WTC11 (cell line): ENCODE data around the gene SCNN1B. TPM values are rescaled to one million over a fixed set of nuclear protein-coding genes. Genes with fewer than 3 reads are reported as not detected.
A peak's percentile ranks its signal among the peaks of the same experiment; 100 is the strongest.
"Not testable (repeated sequence)": the region's sequence is repeated elsewhere in the genome, so short reads cannot be mapped to it uniquely, and the experiment has no call there.

Experiments used
- ATAC-seq: fragments of 200-7000 bp; cut with Tn5 transposase; 2 replicates; pipeline ENCODE4 v1.10.0; 2021; ENCODE audit warnings: mild to moderate bottlenecking, moderate library complexity
- CTCF ChIA-PET: fragments of 300-600 bp; sonication (Branson Sonifier 250); formaldehyde crosslinking; loops from one replicate; lab custom pipeline; 2021; ENCODE audit warnings: antibody characterized with exemption; lab: Charles Lee
- POLR2A ChIA-PET: fragments of 350-600 bp; sonication (Branson Sonifier 250); formaldehyde crosslinking; loops from one replicate; lab custom pipeline; 2021; ENCODE audit warnings: antibody characterized with exemption; lab: Charles Lee
- DNase-seq: peaks from one replicate; pipeline ENCODE4 v3.0.0; 2021; ENCODE audit warnings: low spot score
- H3K27ac Mint-ChIP-seq: 2 replicates; pipeline ENCODE4 v1.8.0; 2021; ENCODE audit warnings: mixed read lengths
- H3K27me3 Mint-ChIP-seq: 2 replicates; pipeline ENCODE4 v1.8.0; 2021; ENCODE audit warnings: low read depth, mild to moderate bottlenecking, moderate library complexity, mixed read lengths
- H3K36me3 Mint-ChIP-seq: 2 replicates; pipeline ENCODE4 v1.8.0; 2021; ENCODE audit warnings: mixed read lengths
- H3K4me1 Mint-ChIP-seq: 2 replicates; pipeline ENCODE4 v1.8.0; 2022; ENCODE audit warnings: mixed read lengths
- H3K4me3 Mint-ChIP-seq: 2 replicates; pipeline ENCODE4 v1.8.0; 2021; ENCODE audit warnings: mild to moderate bottlenecking, moderate library complexity, mixed read lengths
- H3K9me3 Mint-ChIP-seq: 2 replicates; pipeline ENCODE4 v1.8.0; 2021; ENCODE audit warnings: mixed read lengths
- CREM ChIP-seq: sonication (generic); formaldehyde crosslinking; IDR thresholded peaks from 2 replicates; pipeline ENCODE4 v1.8.1; 2022; ENCODE audit warnings: mild to moderate bottlenecking, missing genetic modification reagents, moderate library complexity
- E2F1 ChIP-seq: sonication (generic); formaldehyde crosslinking; IDR thresholded peaks from 2 replicates; pipeline ENCODE4 v1.8.0; 2022; ENCODE audit warnings: mild to moderate bottlenecking, missing genetic modification reagents
- EMX1 ChIP-seq: fragments of 250-450 bp; sonication (Bioruptor Pico); IDR thresholded peaks from 2 replicates; pipeline ENCODE4 v1.8.0; 2021; ENCODE audit warnings: mild to moderate bottlenecking
- FOXJ3 ChIP-seq: sonication (generic); formaldehyde crosslinking; IDR thresholded peaks from 2 replicates; pipeline ENCODE4 v1.9.0; 2021; ENCODE audit warnings: missing genetic modification reagents, mild to moderate bottlenecking, borderline replicate concordance
- FOXK1 ChIP-seq: sonication (generic); formaldehyde crosslinking; IDR thresholded peaks from 2 replicates; pipeline ENCODE4 v1.8.0; 2022; ENCODE audit warnings: mild to moderate bottlenecking, moderate library complexity, missing genetic modification reagents
- FOXP1 ChIP-seq: sonication (generic); formaldehyde crosslinking; IDR thresholded peaks from 2 replicates; pipeline ENCODE4 v1.8.0; 2022; ENCODE audit warnings: missing genetic modification reagents, mild to moderate bottlenecking, moderate library complexity, borderline replicate concordance
- FOXP4 ChIP-seq: sonication (generic); formaldehyde crosslinking; IDR thresholded peaks from 2 replicates; pipeline ENCODE4 v1.8.0; 2022; ENCODE audit warnings: mild to moderate bottlenecking, missing genetic modification reagents
- HMGXB4 ChIP-seq: sonication (generic); formaldehyde crosslinking; IDR thresholded peaks from 2 replicates; pipeline ENCODE4 v1.8.1; 2023; ENCODE audit warnings: mild to moderate bottlenecking, moderate library complexity, missing genetic modification reagents
- IRF1 ChIP-seq: sonication (generic); formaldehyde crosslinking; IDR thresholded peaks from 2 replicates; pipeline ENCODE4 v1.8.0; 2023; ENCODE audit warnings: missing genetic modification reagents
- JUN ChIP-seq: sonication (generic); formaldehyde crosslinking; IDR thresholded peaks from 2 replicates; pipeline ENCODE4 v1.8.0; 2023; ENCODE audit warnings: mild to moderate bottlenecking, missing genetic modification reagents
- NR2C2 ChIP-seq: sonication (generic); formaldehyde crosslinking; IDR thresholded peaks from 2 replicates; pipeline ENCODE4 v1.8.0; 2022; ENCODE audit warnings: mild to moderate bottlenecking, missing genetic modification reagents
- PRDM15 ChIP-seq: sonication (generic); formaldehyde crosslinking; IDR thresholded peaks from 2 replicates; pipeline ENCODE4 v1.8.0; 2022; ENCODE audit warnings: missing genetic modification reagents
- SOX15 ChIP-seq: fragments of 250-450 bp; sonication (Bioruptor Pico); IDR thresholded peaks from 2 replicates; pipeline ENCODE4 v1.9.0; 2021; ENCODE audit warnings: mild to moderate bottlenecking
- TEAD4 ChIP-seq: sonication (generic); formaldehyde crosslinking; IDR thresholded peaks from 2 replicates; pipeline ENCODE4 v1.8.0; 2022; ENCODE audit warnings: mild to moderate bottlenecking, missing genetic modification reagents
- ZBTB21 ChIP-seq: sonication (generic); formaldehyde crosslinking; IDR thresholded peaks from 2 replicates; pipeline ENCODE4 v1.8.1; 2023; ENCODE audit warnings: mild to moderate bottlenecking, missing genetic modification reagents, borderline replicate concordance
- ZNF317 ChIP-seq: sonication (generic); formaldehyde crosslinking; IDR thresholded peaks from 2 replicates; pipeline ENCODE4 v1.8.1; 2023; ENCODE audit warnings: low read depth, mild to moderate bottlenecking, moderate library complexity, missing genetic modification reagents, borderline replicate concordance
- ZNF423 ChIP-seq: fragments of 250-450 bp; sonication (Bioruptor Pico); IDR thresholded peaks from 2 replicates; pipeline ENCODE4 v2.1.2; 2022; ENCODE audit warnings: mild to moderate bottlenecking, moderate library complexity
- total RNA-seq: library from RNA; stranded (reverse); gene quantifications from 3 replicates; pipeline ENCODE4 v1.2.3, GENCODE V29; 2021

The SCNN1B gene
- total RNA-seq, 1 experiment from 2014 or later: 4.8 TPM

GRCh38 chr16:23398987-23399805, 97.1 kb downstream of the SCNN1B start:
- H3K4me1 Mint-ChIP-seq: peaks cover 33% of the 10 kb centered on the region
- ATAC-seq: peak; percentile 95
- ChIA-PET CTCF (interaction anchor here (0.5 to 2.1 kb wide), 43 partner anchors 9 to 1509 kb away, joined by 3 to 40 read pairs (median 5); partner anchors contain the start of genes SCNN1B and SCNN1G), POLR2A (interaction anchor here (0.5 to 1.5 kb wide), 7 partner anchors 10 to 1845 kb away, joined by 3 to 5 read pairs (median 3); no protein-coding TSS in a partner anchor)
- no peaks in the 10 kb centered on the region for H3K27me3 Mint-ChIP-seq
- H3K4me3 Mint-ChIP-seq: peak overlapping the region; percentile 48
- peaks cover 34% of the 10 kb centered on the region for H3K36me3 Mint-ChIP-seq
- TF ChIP-seq PRDM15 (CRISPR knock-in tag) (peak; percentile 72; the same call in 1 of the 2 replicates), FOXP4 (CRISPR knock-in tag) (no peak), ZBTB21 (0 out of 2 replicates have a peak, but pooled peaks have one; percentile 44), FOXJ3 (CRISPR knock-in tag) (no peak)
- H3K9me3 Mint-ChIP-seq: no peaks in the 10 kb centered on the region
- DNase-seq: peak; percentile 82
- H3K27ac Mint-ChIP-seq: peak overlapping the region; percentile 89

- Mint-ChIP-seq H3K4me3 (peak overlapping the region; percentile 48), H3K36me3 (peaks cover 36% of the 10 kb centered on the region), H3K4me1 (peaks cover 33% of the 10 kb centered on the region), H3K27ac (peak overlapping the region; percentile 70)
- not testable (repeated sequence) for ATAC-seq, H3K9me3 Mint-ChIP-seq, H3K27me3 Mint-ChIP-seq, DNase-seq
- ChIA-PET POLR2A (interaction anchor here (1.5 kb wide), 1 partner anchor 20 kb away, joined by 4 read pairs; no protein-coding TSS in a partner anchor), CTCF (interaction anchor here (1.7 to 2.2 kb wide), 2 partner anchors 35 to 36 kb away, joined by 11 to 40 read pairs; no protein-coding TSS in a partner anchor)
Observed at GRCh38 chr16:23400447-23400846, 98.3 kb downstream of the SCNN1B start.

- Mint-ChIP-seq H3K4me3 (no peak overlapping the region), H3K27ac (no peak overlapping the region), H3K9me3 (no peaks in the 10 kb centered on the region), H3K27me3 (no peaks in the 10 kb centered on the region), H3K4me1 (peaks cover 33% of the 10 kb centered on the region), H3K36me3 (peaks cover 39% of the 10 kb centered on the region)
- CTCF ChIA-PET: interaction anchor here (0.7 to 2.2 kb wide), 2 partner anchors 35 to 219 kb away, joined by 3 to 11 read pairs; no protein-coding TSS in a partner anchor
- POLR2A ChIA-PET: no interaction called here
- no peak for TF ChIP-seq CREM
- no peak for TF ChIP-seq SOX15 (CRISPR knock-in tag)
- no peak for TF ChIP-seq E2F1 (CRISPR knock-in tag)
- no peak for TF ChIP-seq IRF1 (CRISPR knock-in tag)
- TF ChIP-seq FOXK1: no peak
- TF ChIP-seq EMX1 (CRISPR knock-in tag): no peak
- no peak for TF ChIP-seq ZNF317 (CRISPR knock-in tag)
- no peak for TF ChIP-seq ZBTB21
- TF ChIP-seq HMGXB4: no peak
- no peak for TF ChIP-seq NR2C2
- no peak for TF ChIP-seq FOXP1 (CRISPR knock-in tag)
- no peak for TF ChIP-seq JUN (CRISPR knock-in tag)
- no peak for TF ChIP-seq TEAD4 (CRISPR knock-in tag)
- TF ChIP-seq ZNF423: no peak
- DNase-seq (no peak), ATAC-seq (no peak)
Observed at GRCh38 chr16:23401139-23401538, 99.0 kb downstream of the SCNN1B start.
